ENCODE results near the gene BMP5. TPM values are rescaled to one million over a fixed set of nuclear protein-coding genes. Genes with fewer than 3 reads are reported as not detected.

Gene BMP5
- total and polyA plus RNA-seq, 9 donors: 0.01 TPM; not detected in 8

GRCh38 chr6:55734256-55734655 is 141.1 kb downstream of the BMP5 start:
- Histone ChIP-seq H3K4me3 (no peak overlapping the region), H3K9me3 (no peaks in the 10 kb centered on the region), H3K27me3 (no peaks in the 10 kb centered on the region), H3K36me3 (no peaks in the 10 kb centered on the region), H3K4me1 (ENCODE audit: insufficient read depth) (no peaks in the 10 kb centered on the region), H3K27ac (no peak overlapping the region)
- TF ChIP-seq EP300 (IDR thresholded peaks at IDR 0.05) (no peak), POLR2A (IDR thresholded peaks at IDR 0.05) (no peak), CTCF (IDR thresholded peaks at IDR 0.05) (no peak)
- no peak for DNase-seq
- intact Hi-C loops (cut with DNase I): no loop called here

- Histone ChIP-seq H3K9me3 (no peaks in the 10 kb centered on the region), H3K4me1 (ENCODE audit: insufficient read depth) (no peaks in the 10 kb centered on the region), H3K36me3 (no peaks in the 10 kb centered on the region), H3K27me3 (no peaks in the 10 kb centered on the region), H3K4me3 (no peak overlapping the region), H3K27ac (no peak overlapping the region)
- intact Hi-C loops (cut with DNase I): no loop called here
- TF ChIP-seq CTCF (IDR thresholded peaks at IDR 0.05): no peak
- TF ChIP-seq EP300 (IDR thresholded peaks at IDR 0.05): no peak
- TF ChIP-seq POLR2A (IDR thresholded peaks at IDR 0.05): no peak
- no peak for DNase-seq
These were observed 145.7 kb downstream of the BMP5 start for GRCh38 chr6:55729665-55730064.

GRCh38 chr6:55726144-55726543 is 149.2 kb downstream of the BMP5 start:
- no peak overlapping the region for H3K4me3 ChIP-seq
- H3K9me3 ChIP-seq: no peaks in the 10 kb centered on the region
- no peak overlapping the region for H3K27ac ChIP-seq
- DNase-seq: no peak
- no peak for TF ChIP-seq CTCF (IDR thresholded peaks at IDR 0.05)
- TF ChIP-seq POLR2A (IDR thresholded peaks at IDR 0.05): no peak
- TF ChIP-seq EP300 (IDR thresholded peaks at IDR 0.05): no peak
- no peaks in the 10 kb centered on the region for H3K36me3 ChIP-seq
- H3K4me1 ChIP-seq (ENCODE audit: insufficient read depth): no peaks in the 10 kb centered on the region
- intact Hi-C loops (cut with DNase I): no loop called here
- no peaks in the 10 kb centered on the region for H3K27me3 ChIP-seq
- 19 to 28% (median 21%) methylated on average over 1 of the region's 1 CpG for WGBS, 3 donors

GRCh38 chr6:55714831-55715230 is 160.6 kb downstream of the BMP5 start:
- TF ChIP-seq CTCF (IDR thresholded peaks at IDR 0.05) (no peak), EP300 (IDR thresholded peaks at IDR 0.05) (no peak), POLR2A (IDR thresholded peaks at IDR 0.05) (no peak)
- H3K27me3 ChIP-seq: no peaks in the 10 kb centered on the region
- no peak for DNase-seq
- H3K9me3 ChIP-seq: no peaks in the 10 kb centered on the region
- 73 to 76% (median 75%) methylated on average over 4 of the region's 4 CpGs for WGBS, 3 donors
- no peak overlapping the region for H3K4me3 ChIP-seq
- no peaks in the 10 kb centered on the region for H3K36me3 ChIP-seq
- no peak overlapping the region for H3K27ac ChIP-seq
- no peaks in the 10 kb centered on the region for H3K4me1 ChIP-seq (ENCODE audit: insufficient read depth)
- intact Hi-C loops (cut with DNase I): loop anchor here in 1 of 4 donors (5.0 kb wide), 1 partner anchor 897 kb away; no protein-coding TSS in a partner anchor

GRCh38 chr6:55713436-55713835 is 162.0 kb downstream of the BMP5 start:
- TF ChIP-seq EP300 (IDR thresholded peaks at IDR 0.05) (no peak), CTCF (IDR thresholded peaks at IDR 0.05) (no peak), POLR2A (IDR thresholded peaks at IDR 0.05) (no peak)
- intact Hi-C loops (cut with DNase I): no loop called here

More at GRCh38 chr6:55713436-55713835, 162.0 kb downstream of the BMP5 start:
- no peak for DNase-seq
- Histone ChIP-seq H3K27me3 (no peaks in the 10 kb centered on the region), H3K9me3 (no peaks in the 10 kb centered on the region), H3K36me3 (no peaks in the 10 kb centered on the region), H3K4me3 (no peak overlapping the region), H3K4me1 (ENCODE audit: insufficient read depth) (no peaks in the 10 kb centered on the region), H3K27ac (no peak overlapping the region)
- 1 to 3% (median 3%) methylated on average over 3 of the region's 3 CpGs for WGBS, 3 donors

All from ovary (tissue), 9 donors.